ENCODE data around the gene CD3E. TPM values are rescaled to one million over a fixed set of nuclear protein-coding genes. Genes with fewer than 3 reads are reported as not detected.
A peak's percentile ranks its signal among the peaks of the same experiment; 100 is the strongest.

CD3E gene
- total and polyA plus RNA-seq, 9 of the 15 experiments (the other 6 are each of a cell fraction or from before 2014, with no cell fraction given) = 0.07 to 0.62 (median 0.19) TPM; not detected in 5

DNA sequence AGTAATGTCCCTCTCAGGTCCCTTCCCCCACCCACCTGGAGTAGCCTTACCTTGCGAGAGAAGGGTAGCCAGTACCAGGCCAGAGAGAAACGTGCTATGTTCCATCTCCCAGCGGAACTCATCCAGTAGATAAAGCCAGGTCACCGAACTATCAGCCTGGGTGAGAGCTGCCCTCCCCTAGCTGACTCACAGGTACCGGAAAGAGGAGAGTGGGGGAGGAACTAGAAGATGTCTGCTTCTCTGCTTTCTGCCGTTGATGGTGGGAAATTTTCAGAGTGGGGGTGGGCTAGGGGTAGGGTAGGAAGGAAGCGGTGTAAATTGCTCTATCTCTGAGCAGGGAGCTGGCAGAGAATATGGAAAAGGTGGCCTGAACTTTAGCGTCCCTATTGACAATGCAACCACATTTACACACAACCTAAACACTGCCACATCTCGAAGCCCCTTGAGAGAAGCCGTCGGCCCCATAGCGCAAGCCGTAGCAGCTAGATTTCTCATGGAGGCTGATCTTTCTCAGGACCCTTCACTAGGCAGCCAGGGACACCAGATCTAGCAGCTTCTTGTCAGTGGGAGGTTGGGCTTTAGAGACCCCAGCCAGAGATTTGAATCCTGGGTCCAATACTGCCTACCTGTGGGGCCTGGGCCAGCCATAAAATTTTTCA lies 38.1 kb downstream of the CD3E start, which contains the start of gene CD3D (continued):
- TF ChIP-seq KHSRP (IDR thresholded peaks at IDR 0.05) (no peak), ZNF224 (CRISPR knock-in tag; IDR thresholded peaks at IDR 0.05) (no peak), MEIS2 (IDR thresholded peaks at IDR 0.05; ENCODE audit: partially characterized antibody) (no peak), NCOA4 (IDR thresholded peaks at IDR 0.05; ENCODE audit: partially characterized antibody) (no peak), GABPB1 (CRISPR knock-in tag; IDR thresholded peaks at IDR 0.05) (no peak), ELF4 (CRISPR knock-in tag; IDR thresholded peaks at IDR 0.05) (no peak), ZNF41 (CRISPR knock-in tag; conservative IDR thresholded peaks at IDR 0.05) (no peak), ZNF239 (CRISPR knock-in tag; IDR thresholded peaks at IDR 0.05) (no peak), HDAC1 (IDR thresholded peaks at IDR 0.05) (0 out of 4 replicates have a peak, but pooled peaks of 1 of the 2 experiments have one; percentile 19), ZNF23 (CRISPR knock-in tag; IDR thresholded peaks at IDR 0.05) (no peak), TSHZ1 (CRISPR knock-in tag; IDR thresholded peaks at IDR 0.05) (no peak), ZMIZ1 (IDR thresholded peaks at IDR 0.05; ENCODE audit: low read depth in 2 of 2, low read length in 2 of 2) (no peak; a peak in 1 of 4 replicates)
- TF ChIP-seq, protein P1, sequence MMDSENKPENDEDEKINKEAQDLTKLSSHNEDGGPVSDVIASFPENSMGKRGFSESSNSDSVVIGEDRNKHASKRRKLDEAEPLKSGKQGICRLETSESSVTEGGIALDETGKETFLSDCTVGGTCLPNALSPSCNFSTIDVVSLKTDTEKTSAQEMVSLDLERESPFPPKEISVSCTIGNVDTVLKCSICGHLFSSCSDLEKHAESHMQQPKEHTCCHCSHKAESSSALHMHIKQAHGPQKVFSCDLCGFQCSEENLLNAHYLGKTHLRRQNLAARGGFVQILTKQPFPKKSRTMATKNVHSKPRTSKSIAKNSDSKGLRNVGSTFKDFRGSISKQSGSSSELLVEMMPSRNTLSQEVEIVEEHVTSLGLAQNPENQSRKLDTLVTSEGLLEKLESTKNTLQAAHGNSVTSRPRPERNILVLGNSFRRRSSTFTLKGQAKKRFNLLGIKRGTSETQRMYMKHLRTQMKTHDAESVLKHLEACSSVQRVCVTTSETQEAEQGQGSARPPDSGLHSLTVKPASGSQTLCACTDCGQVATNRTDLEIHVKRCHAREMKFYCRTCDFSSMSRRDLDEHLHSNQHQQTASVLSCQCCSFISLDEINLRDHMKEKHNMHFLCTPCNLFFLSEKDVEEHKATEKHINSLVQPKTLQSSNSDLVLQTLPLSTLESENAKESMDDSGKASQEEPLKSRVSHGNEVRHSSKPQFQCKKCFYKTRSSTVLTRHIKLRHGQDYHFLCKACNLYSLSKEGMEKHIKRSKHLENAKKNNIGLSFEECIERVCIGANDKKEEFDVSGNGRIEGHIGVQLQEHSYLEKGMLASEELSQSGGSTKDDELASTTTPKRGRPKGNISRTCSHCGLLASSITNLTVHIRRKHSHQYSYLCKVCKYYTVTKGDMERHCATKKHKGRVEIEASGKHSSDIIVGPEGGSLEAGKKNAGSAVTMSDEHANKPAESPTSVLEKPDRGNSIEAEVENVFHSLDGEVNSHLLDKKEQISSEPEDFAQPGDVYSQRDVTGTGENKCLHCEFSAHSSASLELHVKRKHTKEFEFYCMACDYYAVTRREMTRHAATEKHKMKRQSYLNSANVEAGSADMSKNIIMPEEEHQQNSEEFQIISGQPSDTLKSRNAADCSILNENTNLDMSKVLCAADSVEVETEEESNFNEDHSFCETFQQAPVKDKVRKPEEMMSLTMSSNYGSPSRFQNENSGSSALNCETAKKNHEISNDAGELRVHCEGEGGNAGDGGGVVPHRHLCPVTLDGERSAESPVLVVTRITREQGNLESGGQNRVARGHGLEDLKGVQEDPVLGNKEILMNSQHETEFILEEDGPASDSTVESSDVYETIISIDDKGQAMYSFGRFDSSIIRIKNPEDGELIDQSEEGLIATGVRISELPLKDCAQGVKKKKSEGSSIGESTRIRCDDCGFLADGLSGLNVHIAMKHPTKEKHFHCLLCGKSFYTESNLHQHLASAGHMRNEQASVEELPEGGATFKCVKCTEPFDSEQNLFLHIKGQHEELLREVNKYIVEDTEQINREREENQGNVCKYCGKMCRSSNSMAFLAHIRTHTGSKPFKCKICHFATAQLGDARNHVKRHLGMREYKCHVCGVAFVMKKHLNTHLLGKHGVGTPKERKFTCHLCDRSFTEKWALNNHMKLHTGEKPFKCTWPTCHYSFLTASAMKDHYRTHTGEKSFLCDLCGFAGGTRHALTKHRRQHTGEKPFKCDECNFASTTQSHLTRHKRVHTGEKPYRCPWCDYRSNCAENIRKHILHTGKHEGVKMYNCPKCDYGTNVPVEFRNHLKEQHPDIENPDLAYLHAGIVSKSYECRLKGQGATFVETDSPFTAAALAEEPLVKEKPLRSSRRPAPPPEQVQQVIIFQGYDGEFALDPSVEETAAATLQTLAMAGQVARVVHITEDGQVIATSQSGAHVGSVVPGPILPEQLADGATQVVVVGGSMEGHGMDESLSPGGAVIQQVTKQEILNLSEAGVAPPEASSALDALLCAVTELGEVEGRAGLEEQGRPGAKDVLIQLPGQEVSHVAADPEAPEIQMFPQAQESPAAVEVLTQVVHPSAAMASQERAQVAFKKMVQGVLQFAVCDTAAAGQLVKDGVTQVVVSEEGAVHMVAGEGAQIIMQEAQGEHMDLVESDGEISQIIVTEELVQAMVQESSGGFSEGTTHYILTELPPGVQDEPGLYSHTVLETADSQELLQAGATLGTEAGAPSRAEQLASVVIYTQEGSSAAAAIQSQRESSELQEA (IDR thresholded peaks at IDR 0.05; ENCODE audit: low read depth) = no peak

Data from K562 (cell line).